NT2/D1 (cell line): ENCODE measurements around the gene LIPH.
A peak's percentile ranks its signal among the peaks of the same experiment; 100 is the strongest.

Source experiments
- DNase-seq: peaks from one replicate; pipeline ENCODE4 v3.0.0-alpha.2; 2011; ENCODE audit warnings: low read depth, low spot score
- H3K27me3 ChIP-seq: 2 replicates; pipeline ENCODE4 v1.6.0; 2011; ENCODE audit warnings: mild to moderate bottlenecking; ENCODE audit not compliant: insufficient read length, insufficient read depth
- H3K36me3 ChIP-seq: 2 replicates; pipeline ENCODE4 v1.6.1; 2011; ENCODE audit warnings: mild to moderate bottlenecking, low read length, mixed read lengths; ENCODE audit not compliant: insufficient read depth, insufficient read length
- H3K4me1 ChIP-seq: 2 replicates; pipeline ENCODE4 v1.5.1; 2011; ENCODE audit not compliant: insufficient read depth, insufficient read length
- H3K4me3 ChIP-seq: 2 replicates; pipeline ENCODE4 v1.5.1; 2011; ENCODE audit warnings: low read depth; ENCODE audit not compliant: insufficient read length
- H3K9ac ChIP-seq: 2 replicates; pipeline ENCODE4 v1.6.0; 2011; ENCODE audit warnings: low read depth; ENCODE audit not compliant: insufficient read length
- H3K9me3 ChIP-seq: 2 replicates; pipeline ENCODE4 v1.5.1; 2011; ENCODE audit warnings: mild to moderate bottlenecking, low read length; ENCODE audit not compliant: insufficient read depth
- SUZ12 ChIP-seq: IDR thresholded peaks from 2 replicates; pipeline ENCODE4 v1.6.1; 2011; ENCODE audit not compliant: insufficient read length, insufficient read depth; ENCODE audit errors: extremely low read depth
- YY1 ChIP-seq: IDR thresholded peaks from 2 replicates; pipeline ENCODE4 v1.6.1; 2011; ENCODE audit not compliant: insufficient read length, insufficient read depth
- ZNF274 ChIP-seq: IDR thresholded peaks from 2 replicates; pipeline ENCODE4 v1.6.1; 2011; ENCODE audit warnings: mild to moderate bottlenecking, low read depth, low read length

The LIPH gene

GRCh38 chr3:185507883-185508282, 44.5 kb downstream of the LIPH start:
- Histone ChIP-seq H3K9me3 (no peaks in the 10 kb centered on the region), H3K27me3 (no peaks in the 10 kb centered on the region), H3K9ac (no peak overlapping the region), H3K4me1 (no peaks in the 10 kb centered on the region), H3K4me3 (no peak overlapping the region), H3K36me3 (no peaks in the 10 kb centered on the region)
- no peak for DNase-seq
- TF ChIP-seq YY1: no peak
- TF ChIP-seq ZNF274: no peak
- no peak for TF ChIP-seq SUZ12

DNA sequence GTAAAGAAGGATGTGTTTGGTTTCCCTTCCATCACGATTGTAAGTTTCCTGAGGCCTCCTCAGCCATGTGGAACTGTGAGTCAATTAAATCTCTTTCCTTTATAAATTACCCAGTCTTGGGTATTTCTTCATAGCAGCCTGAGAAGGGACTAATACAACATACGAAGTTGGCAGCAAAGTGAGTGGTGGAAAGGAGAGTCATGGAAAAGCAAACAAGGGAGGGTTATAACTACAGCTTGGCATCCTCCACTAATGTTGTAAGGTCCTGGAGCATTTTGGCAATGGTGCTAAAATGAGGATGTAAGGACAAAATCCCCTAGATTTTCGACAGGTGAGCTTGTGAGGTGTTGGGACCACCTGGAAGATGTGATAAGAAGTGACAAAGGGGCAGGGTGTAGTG, 47.8 kb downstream of the LIPH start:
- Histone ChIP-seq H3K9ac (no peak overlapping the region), H3K27me3 (no peaks in the 10 kb centered on the region), H3K9me3 (no peaks in the 10 kb centered on the region), H3K4me3 (no peak overlapping the region), H3K4me1 (no peaks in the 10 kb centered on the region), H3K36me3 (no peaks in the 10 kb centered on the region)
- TF ChIP-seq SUZ12 (no peak), ZNF274 (no peak), YY1 (no peak)
- DNase-seq: no peak

GRCh38 chr3:185503521-185503920, 48.9 kb downstream of the LIPH start:
- Histone ChIP-seq H3K36me3 (no peaks in the 10 kb centered on the region), H3K4me1 (no peaks in the 10 kb centered on the region), H3K9ac (no peak overlapping the region), H3K27me3 (no peaks in the 10 kb centered on the region), H3K4me3 (no peak overlapping the region), H3K9me3 (no peaks in the 10 kb centered on the region)
- no peak for DNase-seq
- TF ChIP-seq ZNF274: no peak
- TF ChIP-seq SUZ12: no peak
- no peak for TF ChIP-seq YY1

GRCh38 chr3:185502987-185503386, 49.4 kb downstream of the LIPH start:
- H3K9ac ChIP-seq: no peak overlapping the region
- no peak overlapping the region for H3K4me3 ChIP-seq
- no peak for DNase-seq
- H3K4me1 ChIP-seq: no peaks in the 10 kb centered on the region
- H3K36me3 ChIP-seq: no peaks in the 10 kb centered on the region
- H3K27me3 ChIP-seq: no peaks in the 10 kb centered on the region
- H3K9me3 ChIP-seq: no peaks in the 10 kb centered on the region
- TF ChIP-seq YY1: no peak
- no peak for TF ChIP-seq SUZ12
- TF ChIP-seq ZNF274: no peak

DNA sequence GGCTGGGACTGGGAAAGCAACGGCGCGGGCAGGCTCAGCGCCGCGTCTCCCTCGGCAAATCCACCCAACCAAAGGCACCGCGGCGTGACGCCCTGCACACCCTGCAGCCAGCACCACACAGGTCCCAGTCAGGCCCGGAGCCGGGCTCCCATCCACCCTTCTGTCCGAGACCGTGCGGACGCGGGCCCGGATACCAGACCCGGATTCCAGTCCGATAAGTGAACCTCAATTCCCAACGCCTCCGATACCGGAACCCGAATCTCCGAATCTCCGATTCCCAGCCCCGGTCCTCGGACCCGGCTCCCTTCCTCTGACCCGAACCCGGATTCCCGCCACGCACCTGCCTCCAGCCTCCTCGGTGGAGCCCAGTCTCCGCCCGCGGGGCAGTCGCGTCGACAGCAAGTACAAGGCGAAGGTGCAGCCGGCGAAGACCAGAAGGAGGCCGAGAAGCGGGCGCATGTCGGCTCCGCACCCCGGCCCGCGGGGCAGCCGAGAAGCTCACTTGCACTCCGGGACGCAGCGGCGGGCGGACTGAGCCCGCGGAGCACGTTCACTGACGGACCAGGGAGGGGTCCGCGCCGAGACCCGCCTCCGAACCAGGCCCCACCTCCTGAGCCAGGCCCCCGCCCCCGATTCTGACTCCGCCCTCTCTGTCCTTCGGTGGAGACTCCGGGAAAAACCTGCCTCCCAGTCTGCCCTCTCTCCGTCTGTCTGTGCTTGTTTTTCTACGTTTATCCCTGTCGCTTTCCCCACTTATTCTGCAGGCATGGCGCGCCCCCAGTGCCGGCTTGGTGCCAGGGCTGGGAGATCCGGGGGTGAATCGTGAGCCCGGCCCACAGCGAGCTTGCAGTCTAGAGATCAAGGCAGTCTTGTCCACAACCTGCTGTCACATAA, 53.6 kb downstream of the LIPH start, which contains the start of gene TMEM41A:
Gene TMEM41A, minus strand, starts transcription at position 533 of the 894 bp plus-strand sequence. Its CDS starts 74 bp downstream, at position 459.
- H3K9ac ChIP-seq: peak within 1 kb of the TSS; percentile 98
- no peaks in the 10 kb centered on the region for H3K4me1 ChIP-seq
- peaks cover 33% of the 10 kb centered on the region for H3K36me3 ChIP-seq
- no peaks in the 10 kb centered on the region for H3K9me3 ChIP-seq
- peak; percentile 91 for DNase-seq
- no peak for TF ChIP-seq ZNF274
- TF ChIP-seq SUZ12: no peak
- H3K4me3 ChIP-seq: peak within 1 kb of the TSS; percentile 97
- H3K27me3 ChIP-seq: no peaks in the 10 kb centered on the region

GRCh38 chr3:185490241-185490640, 62.1 kb downstream of the LIPH start:
- no peak for DNase-seq
- peaks cover 77% of the 10 kb centered on the region for H3K36me3 ChIP-seq

GRCh38 chr3:185489462-185489861, 62.9 kb downstream of the LIPH start:
- Histone ChIP-seq H3K36me3 (peaks cover 72% of the 10 kb centered on the region), H3K4me1 (no peaks in the 10 kb centered on the region), H3K9me3 (no peaks in the 10 kb centered on the region), H3K27me3 (no peaks in the 10 kb centered on the region), H3K4me3 (no peak overlapping the region), H3K9ac (no peak overlapping the region)
- no peak for DNase-seq
- TF ChIP-seq YY1: no peak
- no peak for TF ChIP-seq ZNF274
- no peak for TF ChIP-seq SUZ12

More at GRCh38 chr3:185490241-185490640, 62.1 kb downstream of the LIPH start:
- Histone ChIP-seq H3K4me1 (no peaks in the 10 kb centered on the region), H3K9ac (no peak overlapping the region), H3K9me3 (no peaks in the 10 kb centered on the region), H3K27me3 (no peaks in the 10 kb centered on the region), H3K4me3 (no peak overlapping the region)
- TF ChIP-seq ZNF274 (no peak), YY1 (no peak), SUZ12 (no peak)

DNA sequence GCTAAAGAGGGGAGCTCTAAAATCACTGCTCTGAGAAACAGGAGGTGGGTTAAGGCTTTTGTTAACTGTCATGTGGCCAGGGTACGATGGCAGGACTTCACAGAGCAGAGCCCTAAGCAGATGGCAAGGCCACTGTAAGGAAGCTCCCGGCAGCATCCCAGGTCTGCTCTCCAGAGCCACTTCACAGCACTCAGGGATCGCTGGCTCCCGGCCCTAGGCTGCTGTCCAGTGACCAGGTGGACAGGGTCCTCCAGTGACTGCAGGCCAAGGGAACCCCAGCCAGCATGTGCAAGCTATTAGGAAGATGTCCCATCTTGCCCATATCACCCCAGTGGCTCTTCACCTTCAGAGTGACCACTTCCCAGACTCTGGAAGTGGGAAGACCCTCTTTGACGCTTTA, 63.9 kb downstream of the LIPH start:
- Histone ChIP-seq H3K9ac (no peak overlapping the region), H3K36me3 (peaks cover 63% of the 10 kb centered on the region), H3K4me3 (no peak overlapping the region), H3K4me1 (no peaks in the 10 kb centered on the region), H3K27me3 (no peaks in the 10 kb centered on the region), H3K9me3 (no peaks in the 10 kb centered on the region)
- no peak for TF ChIP-seq ZNF274
- no peak for TF ChIP-seq YY1
- no peak for TF ChIP-seq SUZ12
- DNase-seq: no peak
